Measurements from ENCODE around the gene GYPC.
"Not testable (repeated sequence)": the region's sequence is repeated elsewhere in the genome, so short reads cannot be mapped to it uniquely, and the experiment has no call there.

The GYPC gene

GRCh38 chr2:126700677-126701076 lies 44.7 kb downstream of the GYPC start:
- DNase-seq = no peak

GRCh38 chr2:126703311-126703710 lies 47.4 kb downstream of the GYPC start:
- no peak for DNase-seq

- DNase-seq = no peak
These were observed 48.6 kb downstream of the GYPC start for GRCh38 chr2:126704434-126705160.

- no peak for DNase-seq
These were observed 51.2 kb downstream of the GYPC start for GRCh38 chr2:126707191-126707590.

- DNase-seq = no peak
These were observed 52.0 kb downstream of the GYPC start for GRCh38 chr2:126707941-126708340.

GRCh38 chr2:126714191-126714965 lies 58.4 kb downstream of the GYPC start:
- DNase-seq = no peak

GRCh38 chr2:126715111-126715510 lies 59.2 kb downstream of the GYPC start:
- DNase-seq = no peak

- DNase-seq = no peak
These were observed 59.8 kb downstream of the GYPC start for GRCh38 chr2:126715576-126716406.

GRCh38 chr2:126717277-126717676 lies 61.3 kb downstream of the GYPC start:
- DNase-seq = not testable (repeated sequence)

GRCh38 chr2:126717928-126718327 lies 62.0 kb downstream of the GYPC start:
- no peak for DNase-seq

- no peak for DNase-seq
These were observed 63.4 kb downstream of the GYPC start for GRCh38 chr2:126719191-126719832.

- DNase-seq = no peak
These were observed 63.9 kb downstream of the GYPC start for GRCh38 chr2:126719833-126720351.

- DNase-seq = no peak
These were observed 64.7 kb downstream of the GYPC start for GRCh38 chr2:126720638-126721037.

- no peak for DNase-seq
These were observed 66.1 kb downstream of the GYPC start for GRCh38 chr2:126722081-126722480.

GRCh38 chr2:126722546-126722945 lies 66.6 kb downstream of the GYPC start:
- DNase-seq = no peak

- no peak for DNase-seq
These were observed 67.4 kb downstream of the GYPC start for GRCh38 chr2:126723281-126723815.

GRCh38 chr2:126725580-126725979 lies 69.6 kb downstream of the GYPC start:
- DNase-seq = no peak

- no peak for DNase-seq
These were observed 73.9 kb downstream of the GYPC start for GRCh38 chr2:126729896-126730295.

- DNase-seq = no peak
These were observed 74.7 kb downstream of the GYPC start for GRCh38 chr2:126730655-126731054.

- DNase-seq = no peak
These were observed 75.4 kb downstream of the GYPC start for GRCh38 chr2:126731353-126731752.

GRCh38 chr2:126732682-126733245 lies 76.8 kb downstream of the GYPC start:
- no peak for DNase-seq

GRCh38 chr2:126733795-126734194 lies 77.8 kb downstream of the GYPC start:
- DNase-seq = no peak

All from NCI-H446 (cell line).